NCI-H128 (cell line): ENCODE measurements around the gene ZMYND19.
"Not testable (repeated sequence)": the region's sequence is repeated elsewhere in the genome, so short reads cannot be mapped to it uniquely, and the experiment has no call there.

Experiments used
- DNase-seq: peaks from one replicate; lab custom pipeline; 2025; ENCODE audit not compliant: unreplicated experiment; lab: John Stamatoyannopoulos, UW

The ZMYND19 gene

GRCh38 chr9:137534256-137535119 lies 55.8 kb downstream of the ZMYND19 start:
- no peak for DNase-seq

- not testable (repeated sequence) for DNase-seq
These were observed 57.3 kb downstream of the ZMYND19 start for GRCh38 chr9:137532891-137533468.
